ENCODE results near the gene ARHGAP21. TPM values are rescaled to one million over a fixed set of nuclear protein-coding genes. Genes with fewer than 3 reads are reported as not detected.

The ARHGAP21 gene
- total and polyA plus RNA-seq, 2 experiments from 2014 or later = 24.0 to 88.2 TPM

DNA sequence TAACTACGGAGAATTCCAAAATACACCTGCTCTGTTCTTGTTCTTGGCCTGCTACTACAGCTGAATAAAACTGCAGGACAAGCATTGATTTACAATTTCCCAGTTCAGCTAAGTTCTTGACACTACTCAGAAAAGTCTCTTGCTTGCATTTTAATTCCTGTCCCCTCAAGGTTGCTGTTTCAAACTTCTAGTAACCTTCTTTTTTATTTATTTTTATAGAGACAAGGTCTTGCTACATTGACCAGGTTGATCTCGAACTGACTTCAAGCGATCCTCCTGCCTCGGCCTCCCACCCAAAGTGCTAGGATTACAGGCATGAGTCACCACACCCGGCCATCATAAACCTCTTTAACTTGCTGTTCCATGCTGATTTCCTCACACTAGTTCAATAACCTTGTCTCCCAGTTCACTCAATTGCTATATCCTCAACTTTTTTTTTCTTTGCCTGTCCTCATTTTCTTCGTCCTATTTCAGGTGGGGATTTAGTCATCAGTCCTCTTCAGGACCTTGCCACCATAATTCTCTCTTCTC, 79.9 kb downstream of the ARHGAP21 start:
- Histone ChIP-seq H3K4me3 (no peak overlapping the region), H3K9me3 (ENCODE audit: low read depth) (no peaks in the 10 kb centered on the region), H3K36me3 (no peaks in the 10 kb centered on the region), H3K4me1 (ENCODE audit: low read depth) (peaks cover 10% of the 10 kb centered on the region), H3K27ac (no peak overlapping the region), H3K27me3 (no peaks in the 10 kb centered on the region)
- no peak for DNase-seq (ENCODE audit: low read depth in 1 of 2, low spot score in 1 of 2)
- TF ChIP-seq, protein P1, sequence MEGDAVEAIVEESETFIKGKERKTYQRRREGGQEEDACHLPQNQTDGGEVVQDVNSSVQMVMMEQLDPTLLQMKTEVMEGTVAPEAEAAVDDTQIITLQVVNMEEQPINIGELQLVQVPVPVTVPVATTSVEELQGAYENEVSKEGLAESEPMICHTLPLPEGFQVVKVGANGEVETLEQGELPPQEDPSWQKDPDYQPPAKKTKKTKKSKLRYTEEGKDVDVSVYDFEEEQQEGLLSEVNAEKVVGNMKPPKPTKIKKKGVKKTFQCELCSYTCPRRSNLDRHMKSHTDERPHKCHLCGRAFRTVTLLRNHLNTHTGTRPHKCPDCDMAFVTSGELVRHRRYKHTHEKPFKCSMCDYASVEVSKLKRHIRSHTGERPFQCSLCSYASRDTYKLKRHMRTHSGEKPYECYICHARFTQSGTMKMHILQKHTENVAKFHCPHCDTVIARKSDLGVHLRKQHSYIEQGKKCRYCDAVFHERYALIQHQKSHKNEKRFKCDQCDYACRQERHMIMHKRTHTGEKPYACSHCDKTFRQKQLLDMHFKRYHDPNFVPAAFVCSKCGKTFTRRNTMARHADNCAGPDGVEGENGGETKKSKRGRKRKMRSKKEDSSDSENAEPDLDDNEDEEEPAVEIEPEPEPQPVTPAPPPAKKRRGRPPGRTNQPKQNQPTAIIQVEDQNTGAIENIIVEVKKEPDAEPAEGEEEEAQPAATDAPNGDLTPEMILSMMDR (IDR thresholded peaks at IDR 0.05; ENCODE audit: low read depth, low read length) = no peak

DNA sequence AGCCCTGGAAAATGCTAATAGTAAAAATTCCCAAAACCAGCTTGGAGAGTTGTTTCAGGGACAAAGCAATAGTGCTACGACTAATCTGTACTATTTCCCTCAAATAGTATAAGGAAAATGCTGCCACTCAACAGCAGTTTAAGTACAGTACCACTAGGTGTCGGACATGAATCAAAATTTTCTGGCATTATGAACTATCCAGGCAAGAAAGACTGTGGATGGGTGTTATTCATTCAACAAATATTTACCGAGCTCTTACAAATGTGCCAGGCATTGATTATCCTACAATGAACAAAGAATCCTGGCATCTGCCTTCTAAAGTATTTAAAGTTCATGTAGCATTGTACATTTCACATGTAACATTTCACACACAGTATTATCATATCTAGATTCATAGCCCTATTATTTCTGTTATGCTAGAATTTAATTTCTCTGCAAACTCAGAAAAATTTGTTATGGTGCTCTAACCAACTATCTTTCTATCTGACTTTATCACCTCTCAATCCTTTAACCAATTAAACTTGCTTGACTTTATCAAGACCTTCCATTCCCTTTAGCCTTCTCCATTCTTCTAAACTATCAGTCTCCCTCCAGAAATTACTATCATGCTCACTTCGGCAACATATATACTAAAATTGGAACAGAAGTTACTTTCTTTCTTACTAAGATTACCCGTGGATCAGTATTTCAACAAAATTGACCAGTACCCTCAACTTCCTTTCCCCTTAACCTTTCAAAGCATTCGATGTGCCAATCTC, 80.6 kb downstream of the ARHGAP21 start:
- H3K27ac ChIP-seq = no peak overlapping the region
- H3K36me3 ChIP-seq = no peaks in the 10 kb centered on the region
- peak; percentile 34 to 86 for DNase-seq (ENCODE audit: low read depth in 1 of 2, low spot score in 1 of 2)

DNA sequence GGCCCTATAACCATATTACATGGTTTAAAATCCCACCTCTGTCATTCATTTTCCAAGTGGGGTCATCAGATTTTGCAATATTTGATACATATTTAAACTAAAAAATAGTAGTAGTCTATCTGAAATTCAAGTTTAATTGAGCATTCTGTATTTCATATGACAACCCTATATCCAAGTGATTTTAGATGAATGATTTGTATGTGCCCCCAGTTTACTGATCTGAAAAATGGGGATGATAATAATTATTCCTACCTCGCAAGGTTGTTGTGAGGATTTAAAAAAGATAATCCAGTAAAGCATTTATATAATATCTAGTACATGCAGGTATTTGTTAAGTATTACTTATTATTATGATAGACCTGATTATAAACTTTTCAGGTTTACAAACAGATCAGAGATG, 84.6 kb downstream of the ARHGAP21 start:
- H3K36me3 ChIP-seq = no peaks in the 10 kb centered on the region
- DNase-seq (ENCODE audit: low read depth in 1 of 2, low spot score in 1 of 2) = no peak
- no peaks in the 10 kb centered on the region for H3K9me3 ChIP-seq (ENCODE audit: low read depth)
- H3K4me1 ChIP-seq (ENCODE audit: low read depth) = peaks cover 10% of the 10 kb centered on the region
- H3K4me3 ChIP-seq = no peak overlapping the region
- TF ChIP-seq, protein P1 (IDR thresholded peaks at IDR 0.05; ENCODE audit: low read depth, low read length) = no peak
- H3K27me3 ChIP-seq = no peaks in the 10 kb centered on the region
- no peak overlapping the region for H3K27ac ChIP-seq

More for the DNA sequence above, 80.6 kb downstream of the ARHGAP21 start:
- Histone ChIP-seq H3K27me3 (no peaks in the 10 kb centered on the region), H3K4me3 (no peak overlapping the region), H3K9me3 (ENCODE audit: low read depth) (no peaks in the 10 kb centered on the region), H3K4me1 (ENCODE audit: low read depth) (peaks cover 10% of the 10 kb centered on the region)
- TF ChIP-seq, protein P1 (IDR thresholded peaks at IDR 0.05; ENCODE audit: low read depth, low read length) = peak; percentile 76

DNA sequence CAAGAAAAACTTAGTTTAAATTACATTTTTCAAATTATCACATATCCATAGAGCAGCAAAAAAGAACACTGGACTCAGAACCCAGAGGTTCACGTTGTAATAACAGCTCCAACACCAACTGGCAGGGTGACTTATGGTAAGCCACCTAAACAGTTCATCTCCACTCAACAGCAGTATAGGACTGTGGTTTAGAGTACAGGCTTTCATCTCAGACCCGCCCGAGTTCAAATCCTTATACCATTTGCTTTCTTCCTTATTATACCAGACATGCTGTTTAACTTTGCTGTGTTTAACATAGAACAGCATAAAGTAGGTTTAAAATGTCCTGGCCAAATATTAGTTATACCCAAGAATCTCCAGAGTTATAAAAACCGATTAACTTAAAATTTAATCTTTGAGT, 97.9 kb downstream of the ARHGAP21 start:
- Histone ChIP-seq H3K27me3 (no peaks in the 10 kb centered on the region), H3K4me3 (no peak overlapping the region), H3K36me3 (peaks cover 8% of the 10 kb centered on the region), H3K4me1 (ENCODE audit: low read depth) (peaks cover 21% of the 10 kb centered on the region), H3K27ac (no peak overlapping the region), H3K9me3 (ENCODE audit: low read depth) (no peaks in the 10 kb centered on the region)
- no peak for DNase-seq (ENCODE audit: low read depth in 1 of 2, low spot score in 1 of 2)
- TF ChIP-seq, protein P1 (IDR thresholded peaks at IDR 0.05; ENCODE audit: low read depth, low read length) = no peak

DNA sequence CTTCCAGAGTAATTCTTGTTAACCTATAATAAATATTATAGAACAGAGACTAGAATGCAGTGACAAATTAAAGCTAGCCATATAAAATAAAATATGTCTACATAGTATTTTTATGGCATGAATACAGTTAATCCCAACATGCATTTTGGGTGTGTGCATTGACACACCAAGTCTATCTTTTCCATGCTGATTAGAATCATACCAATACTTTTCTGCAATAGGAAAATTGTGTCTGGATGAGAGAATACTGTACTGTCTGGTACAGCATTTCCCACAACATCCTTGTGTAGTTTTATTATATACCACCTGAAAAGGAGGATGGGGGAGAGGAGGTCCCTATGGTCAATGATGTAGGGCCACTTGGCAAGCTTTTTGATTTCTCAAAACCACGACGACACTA, 100.3 kb downstream of the ARHGAP21 start:
- Histone ChIP-seq H3K36me3 (peaks cover 7% of the 10 kb centered on the region), H3K9me3 (ENCODE audit: low read depth) (no peaks in the 10 kb centered on the region), H3K4me3 (no peak overlapping the region), H3K27ac (no peak overlapping the region), H3K4me1 (ENCODE audit: low read depth) (peaks cover 28% of the 10 kb centered on the region), H3K27me3 (no peaks in the 10 kb centered on the region)
- TF ChIP-seq, protein P1 (IDR thresholded peaks at IDR 0.05; ENCODE audit: low read depth, low read length) = no peak
- DNase-seq (ENCODE audit: low read depth in 1 of 2, low spot score in 1 of 2) = peak in 1 of 2 donors; percentile 15
